NCI-H345 treated with DMSO at 0.1 percent for 48 hours (cell line): Measurements from ENCODE around the gene MRPL28.
A peak's percentile ranks its signal among the peaks of the same experiment; 100 is the strongest.
"Not testable (repeated sequence)": the region's sequence is repeated elsewhere in the genome, so short reads cannot be mapped to it uniquely, and the experiment has no call there.

Experiments used
- DNase-seq: peaks from one replicate; lab custom pipeline; 2025; ENCODE audit not compliant: unreplicated experiment; lab: John Stamatoyannopoulos, UW

The MRPL28 gene

DNA sequence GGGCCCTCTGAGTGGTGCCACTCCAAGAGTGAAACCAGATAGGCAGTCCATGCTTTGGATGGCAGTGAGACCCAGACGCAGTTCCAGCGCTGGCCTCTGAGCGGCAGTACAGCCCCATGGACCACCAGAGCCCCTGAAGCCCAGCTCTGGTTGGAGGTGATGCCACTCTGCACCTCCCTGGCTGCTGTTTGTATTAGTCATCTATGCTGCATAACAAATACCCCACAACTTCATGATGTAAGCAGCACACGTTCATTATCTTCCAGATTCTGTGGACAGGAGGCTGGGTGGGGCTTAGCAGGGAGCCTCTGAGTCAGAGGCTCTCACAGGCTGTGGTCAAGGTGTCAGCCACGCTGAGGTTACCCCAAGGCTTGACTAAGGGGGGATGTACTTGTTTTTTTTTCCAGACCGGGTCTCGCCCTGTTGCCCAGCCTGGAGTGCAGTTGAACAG lies 21.6 kb upstream of the MRPL28 start:
- peak; percentile 23 for DNase-seq

DNA sequence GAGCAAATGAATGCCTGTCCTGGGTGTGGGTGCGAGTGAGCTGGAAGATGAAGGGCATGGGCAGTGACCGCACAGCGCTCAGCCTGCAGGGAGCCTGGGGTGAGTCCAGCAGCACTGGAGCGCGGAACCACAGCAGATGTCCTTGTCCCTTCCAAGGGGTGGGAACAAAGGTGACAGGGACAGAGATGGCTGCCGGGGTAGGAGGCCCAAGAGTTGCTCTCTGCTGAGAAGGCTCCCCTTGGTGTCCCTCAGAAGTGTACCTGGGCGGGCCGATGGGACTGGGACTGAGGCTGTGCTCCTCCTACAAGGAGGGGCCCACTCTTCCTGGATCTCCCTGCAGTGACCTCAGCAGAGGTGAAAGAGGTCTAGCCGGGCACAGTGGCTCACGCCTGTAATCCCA lies 19.0 kb upstream of the MRPL28 start:
- DNase-seq: no peak

DNA sequence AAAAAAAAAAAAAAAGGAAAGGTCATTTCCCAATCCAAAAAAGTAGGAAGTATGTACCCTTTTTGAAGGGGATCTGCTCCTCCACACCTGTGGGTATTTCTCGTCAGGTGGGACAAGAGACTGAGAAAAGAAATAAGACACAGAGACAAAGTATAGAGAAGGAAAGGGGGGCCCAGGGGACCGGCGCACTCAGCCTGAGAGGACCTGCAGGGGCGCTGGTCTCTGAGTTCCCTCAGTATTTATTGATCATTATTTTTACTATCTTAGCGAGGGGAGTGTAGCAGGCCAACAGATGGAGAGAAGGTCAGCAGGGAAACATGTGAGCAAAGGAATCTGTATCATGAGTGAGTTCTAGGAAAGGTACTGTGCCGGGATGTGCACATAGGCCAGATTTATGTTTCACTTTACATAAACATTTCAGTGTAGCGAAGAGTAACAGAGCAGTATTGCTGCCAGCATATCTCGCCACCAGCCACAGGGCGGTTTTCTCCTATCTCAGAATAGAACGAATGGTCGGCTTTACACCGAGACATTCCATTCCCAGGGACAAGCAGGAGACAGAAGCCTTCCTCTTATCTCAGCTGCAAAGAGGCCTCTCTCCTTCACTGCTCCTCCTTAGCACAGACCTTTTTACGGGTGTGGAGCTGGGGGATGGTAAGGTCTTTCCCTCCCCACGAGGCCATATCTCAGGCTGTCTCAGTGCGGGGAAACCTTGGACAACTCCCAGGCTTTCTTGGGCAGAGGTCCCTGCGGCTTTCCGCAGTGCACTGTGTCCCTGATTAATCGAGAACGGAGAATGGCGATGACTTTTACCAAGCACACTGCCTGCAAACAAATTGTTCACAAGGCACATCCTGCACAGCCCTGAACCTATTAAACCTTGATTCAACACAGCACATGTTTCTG lies 17.7 kb upstream of the MRPL28 start:
- DNase-seq: not testable (repeated sequence)

DNA sequence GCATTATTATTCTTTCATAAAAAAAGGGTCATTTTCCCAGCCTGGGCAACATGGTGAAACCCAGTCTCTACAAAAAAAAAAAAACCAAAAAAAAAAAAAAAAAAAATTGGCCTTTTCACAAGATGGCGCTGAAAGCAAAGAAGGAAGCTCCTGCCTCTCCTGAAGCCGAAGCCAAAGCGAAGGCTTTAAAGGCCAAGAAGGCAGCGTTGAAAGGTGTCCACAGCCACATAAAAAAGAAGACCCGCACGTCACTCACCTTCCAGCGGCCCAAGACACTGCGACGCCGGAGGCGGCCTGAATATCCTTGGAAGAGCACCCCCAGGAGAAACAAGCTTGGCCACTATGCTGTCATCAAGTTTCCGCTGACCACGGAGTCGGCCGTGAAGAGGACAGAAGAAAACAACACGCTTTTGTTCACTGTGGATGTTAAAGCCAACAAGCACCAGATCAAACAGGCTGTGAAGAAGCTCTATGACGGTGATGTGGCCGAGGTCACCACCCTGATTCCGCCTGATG lies 16.4 kb upstream of the MRPL28 start:
- DNase-seq: no peak

DNA sequence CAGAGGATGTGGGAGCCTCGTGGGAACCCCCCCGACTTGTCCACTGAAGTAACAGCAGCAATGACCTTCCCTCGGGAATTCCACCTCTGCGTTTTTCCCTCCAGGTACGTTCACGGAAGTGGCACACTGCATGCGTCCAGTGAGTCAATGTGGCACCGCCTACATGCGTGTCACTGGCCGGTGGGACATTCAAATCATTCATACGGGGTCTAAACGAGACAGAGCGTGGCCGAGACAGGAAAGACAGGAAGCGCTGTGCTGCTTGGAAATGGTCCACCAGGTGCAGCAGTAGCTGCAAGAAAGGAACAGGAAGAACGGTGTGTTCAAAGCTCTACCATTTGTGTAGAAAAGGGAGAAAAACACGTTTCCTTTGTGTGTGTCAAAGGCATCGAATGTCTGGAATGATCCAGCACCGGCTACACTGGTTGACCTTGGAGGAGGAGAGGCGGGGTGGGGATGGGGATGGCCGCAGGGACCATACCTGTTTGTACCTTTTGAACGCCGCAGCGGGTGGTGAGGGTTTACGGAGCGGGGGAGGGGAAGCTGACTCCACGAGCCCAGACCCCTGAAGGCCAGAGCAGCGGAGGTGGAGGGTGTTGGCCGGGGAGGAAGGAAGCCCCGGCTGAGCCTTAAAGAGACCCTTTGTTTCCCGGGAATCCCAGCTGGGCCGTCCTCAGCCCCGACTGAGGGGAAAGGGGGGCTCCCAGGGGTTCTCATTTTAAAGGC lies 13.2 kb upstream of the MRPL28 start:
- no peak for DNase-seq

DNA sequence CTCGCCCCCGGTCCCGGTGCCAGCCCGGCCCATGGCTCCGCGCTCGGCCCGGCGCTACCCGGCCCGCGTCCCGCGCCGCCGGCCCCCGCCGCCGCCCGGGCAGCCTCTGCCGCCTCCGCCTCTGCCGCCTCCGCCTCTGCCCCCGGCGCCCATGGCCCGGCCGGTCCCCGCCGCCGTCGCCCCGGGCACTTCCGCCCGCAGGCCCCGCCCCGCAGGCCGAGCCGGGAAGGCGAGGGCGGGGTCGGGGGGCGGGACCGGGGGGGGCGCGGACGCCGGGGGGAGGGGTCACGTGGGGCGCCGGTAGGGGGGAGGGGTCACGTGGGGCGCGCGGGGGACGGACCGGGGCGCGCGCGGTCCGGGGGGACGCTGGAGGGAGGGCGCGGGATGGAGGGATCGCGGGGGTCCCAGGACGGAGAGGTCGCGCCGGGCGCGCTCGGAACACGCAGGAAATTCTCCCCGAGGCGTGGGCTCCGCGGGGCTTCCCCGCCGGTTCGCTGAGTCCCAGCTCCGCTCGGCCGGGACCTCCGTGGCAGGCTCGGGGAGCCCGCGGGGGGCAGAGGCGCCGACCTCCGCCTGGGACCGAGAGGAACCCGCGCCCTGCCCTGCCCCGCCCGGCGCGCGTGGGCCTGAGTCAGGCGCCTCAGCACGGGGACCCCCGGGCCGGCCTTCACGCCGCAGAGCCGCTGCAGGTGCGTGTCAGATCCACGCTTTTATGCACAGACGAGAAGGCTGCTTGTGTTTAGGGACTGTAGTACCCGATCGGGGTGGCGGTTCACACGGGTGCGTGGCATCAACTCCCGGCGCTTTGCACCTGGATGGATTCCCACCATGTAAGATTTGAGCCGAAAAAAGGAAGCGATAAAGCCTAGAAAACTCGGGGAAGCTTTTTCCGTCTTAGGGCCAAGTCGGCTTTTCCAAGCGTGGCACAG lies 11.7 kb upstream of the MRPL28 start, which contains the start of gene PGAP6:
PGAP6 (minus strand) TSS at position 190 of the 929 bp plus-strand sequence; CDS start at position 33, 157 bp downstream.
- no peak for DNase-seq

DNA sequence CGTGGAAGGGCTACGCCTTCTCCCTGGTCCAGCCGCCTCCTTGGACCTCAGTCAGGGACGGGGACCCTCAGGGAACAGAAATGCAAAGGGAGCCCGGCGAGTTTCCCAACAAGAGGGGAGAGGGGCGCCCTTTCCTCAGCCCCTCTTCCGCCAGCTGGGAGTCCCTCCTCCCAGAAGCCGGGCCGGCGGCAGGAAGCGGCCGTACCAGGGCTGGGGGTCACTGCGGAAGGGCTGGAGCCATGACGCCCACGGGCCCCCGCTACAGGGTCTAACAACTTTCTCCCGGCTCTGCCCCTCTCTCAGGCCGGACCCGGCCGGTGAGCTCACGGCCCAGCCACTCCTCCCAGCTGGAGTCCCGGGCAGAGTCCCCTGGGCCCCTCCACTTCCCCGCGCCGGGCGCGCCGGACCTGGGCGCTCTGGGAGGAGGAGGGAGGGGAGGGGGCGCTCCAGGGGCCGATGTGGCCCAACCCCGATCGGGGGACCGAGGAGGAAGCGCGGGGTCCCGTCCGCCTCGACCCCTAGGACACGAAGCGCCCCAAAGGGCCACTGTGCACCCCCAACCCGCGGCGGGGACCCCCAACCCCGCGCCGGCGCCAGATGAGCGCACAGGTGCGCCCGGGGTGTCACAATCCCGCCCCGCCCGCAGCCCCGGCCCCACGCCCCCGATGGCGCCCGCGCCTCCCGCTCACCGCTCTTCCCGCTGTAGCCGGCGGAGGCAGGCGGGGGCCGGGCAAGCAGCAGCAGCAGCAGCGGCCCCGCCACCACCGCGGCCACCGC lies 10.9 kb upstream of the MRPL28 start:
- DNase-seq: no peak

DNA sequence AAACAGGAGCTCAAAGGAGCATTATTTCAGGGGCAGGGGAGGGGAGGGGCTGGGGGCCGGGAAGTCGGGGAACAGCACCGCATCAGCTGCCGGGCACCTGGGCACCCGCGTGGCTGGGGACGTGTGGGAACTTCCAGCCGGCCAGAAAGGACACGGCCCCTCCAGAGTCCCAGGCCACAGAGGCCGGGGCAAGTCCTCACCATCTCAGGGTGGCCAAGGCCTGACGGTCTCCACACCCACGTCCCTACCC lies 10.3 kb upstream of the MRPL28 start:
- DNase-seq: no peak

DNA sequence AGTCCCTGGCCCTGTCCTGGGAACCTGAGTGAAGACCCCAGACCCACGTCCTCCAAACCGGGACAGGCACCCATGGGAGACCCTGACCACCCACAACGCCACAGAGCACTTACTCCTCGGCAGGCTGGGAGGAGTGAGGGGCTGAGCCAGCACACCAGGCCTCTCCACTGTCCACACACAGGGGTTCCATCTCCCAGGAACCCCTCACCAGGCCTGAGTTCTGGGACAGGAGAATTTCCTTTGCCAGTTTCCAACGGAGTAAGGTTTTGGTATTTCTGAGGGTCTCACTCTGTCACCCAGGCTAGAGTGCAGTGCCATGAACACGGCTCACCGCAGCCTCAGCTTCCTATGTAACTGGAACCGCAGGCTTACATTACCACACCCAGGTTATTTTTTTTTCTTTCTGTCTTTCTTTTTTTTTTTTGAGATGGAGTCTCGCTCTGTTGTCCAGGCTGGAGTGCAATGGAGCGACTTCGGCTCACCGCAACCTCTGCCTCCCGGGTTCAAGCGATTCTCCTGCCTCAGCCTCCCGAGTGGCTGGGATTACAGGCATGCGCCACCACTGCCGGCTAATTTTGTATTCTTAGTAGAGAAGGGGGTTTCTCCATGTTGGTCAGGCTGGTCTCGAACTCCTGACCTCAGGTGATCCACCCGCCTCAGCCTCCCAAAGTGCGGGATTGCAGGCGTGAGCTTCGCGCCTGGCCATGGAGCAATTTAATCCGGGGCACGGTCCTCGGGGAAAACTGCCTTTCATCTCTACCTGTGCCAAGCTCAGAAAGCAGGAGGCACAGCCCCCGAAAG lies 9.8 kb upstream of the MRPL28 start:
- no peak for DNase-seq

DNA sequence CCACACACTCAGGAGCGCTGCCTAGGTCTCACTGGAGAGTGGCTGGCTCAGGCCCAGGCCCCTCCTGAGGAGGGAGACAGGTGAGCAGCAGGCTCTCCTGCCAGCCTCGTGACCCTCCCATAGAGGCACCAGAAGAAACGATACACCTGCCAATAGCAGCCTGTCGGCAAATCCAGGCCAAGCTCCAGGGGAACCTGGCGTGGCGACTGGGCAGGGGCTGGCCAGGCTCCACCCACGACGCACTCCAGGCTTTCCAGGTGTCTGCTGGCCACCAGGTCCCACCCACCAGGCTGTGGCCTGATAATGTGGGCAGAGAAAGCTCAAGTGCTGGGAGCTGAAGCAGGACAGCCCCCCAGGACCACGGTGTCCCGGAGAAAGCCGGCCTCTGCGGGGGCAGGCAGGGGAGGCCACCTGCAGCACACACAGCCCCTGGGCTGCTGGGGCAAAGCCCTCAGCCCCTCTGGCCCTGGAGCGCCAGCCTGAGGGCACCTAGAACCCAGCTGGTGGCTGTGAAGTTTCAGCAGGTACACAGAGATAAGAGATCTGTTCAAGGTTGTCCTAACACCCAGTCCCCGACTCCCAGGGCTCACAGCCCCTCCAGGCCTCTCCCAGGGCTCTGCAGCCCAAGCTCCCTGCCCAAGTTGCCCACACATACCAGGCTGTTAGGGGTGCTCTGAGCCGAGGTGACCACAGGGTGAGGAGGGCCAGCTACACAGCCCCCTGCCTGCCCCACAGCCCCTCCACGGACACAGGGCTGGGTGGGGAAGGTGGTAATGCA lies 9.0 kb upstream of the MRPL28 start:
- peak; percentile 93 for DNase-seq

DNA sequence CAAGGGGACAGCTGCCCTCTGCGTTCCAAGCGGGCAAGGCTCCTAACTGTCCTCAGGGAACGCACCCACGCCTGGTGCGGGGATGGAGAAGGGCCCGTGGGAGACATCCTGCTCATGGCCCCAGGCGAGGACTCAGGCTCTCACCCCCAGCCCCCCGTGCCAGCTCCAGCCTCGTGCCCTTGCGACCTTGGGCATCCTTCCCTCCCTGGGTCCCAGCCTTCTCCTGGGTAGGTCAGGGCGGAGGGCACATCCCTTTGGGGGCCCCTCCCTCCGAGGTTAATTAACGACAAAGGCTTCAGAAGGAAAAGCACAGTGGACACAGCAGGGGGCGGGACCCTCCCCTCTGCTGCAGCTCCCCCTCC lies 8.5 kb upstream of the MRPL28 start:
- DNase-seq: no peak

DNA sequence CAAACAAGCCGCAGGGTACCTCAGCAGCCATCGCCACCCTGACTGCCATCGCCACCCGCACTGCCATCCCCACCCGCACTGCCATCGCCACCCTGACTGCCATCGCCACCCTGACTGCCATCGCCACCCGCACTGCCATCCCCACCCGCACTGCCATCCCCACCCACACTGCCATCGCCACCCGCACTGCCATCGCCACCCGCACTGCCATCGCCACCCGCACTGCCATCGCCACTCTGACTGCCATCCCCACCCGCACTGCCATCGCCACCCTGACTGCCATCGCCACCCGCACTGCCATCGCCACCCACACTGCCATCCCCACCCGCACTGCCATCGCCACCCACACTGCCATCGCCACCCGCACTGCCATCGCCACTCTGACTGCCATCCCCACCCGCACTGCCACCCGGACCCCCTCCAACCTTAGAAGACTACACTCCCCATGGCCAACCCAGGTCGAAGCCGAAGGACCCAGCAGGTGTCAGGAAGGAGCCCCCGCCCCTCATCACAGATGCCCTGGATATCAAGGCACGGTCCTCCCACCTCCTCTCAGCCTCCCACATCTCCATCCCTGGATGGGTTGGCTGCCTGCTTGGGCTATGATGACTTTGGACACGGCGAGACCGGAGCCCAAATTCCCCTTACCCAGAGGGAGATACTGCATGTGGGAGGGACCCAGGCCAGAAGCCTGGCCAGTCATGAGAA lies 7.9 kb upstream of the MRPL28 start:
- not testable (repeated sequence) for DNase-seq

DNA sequence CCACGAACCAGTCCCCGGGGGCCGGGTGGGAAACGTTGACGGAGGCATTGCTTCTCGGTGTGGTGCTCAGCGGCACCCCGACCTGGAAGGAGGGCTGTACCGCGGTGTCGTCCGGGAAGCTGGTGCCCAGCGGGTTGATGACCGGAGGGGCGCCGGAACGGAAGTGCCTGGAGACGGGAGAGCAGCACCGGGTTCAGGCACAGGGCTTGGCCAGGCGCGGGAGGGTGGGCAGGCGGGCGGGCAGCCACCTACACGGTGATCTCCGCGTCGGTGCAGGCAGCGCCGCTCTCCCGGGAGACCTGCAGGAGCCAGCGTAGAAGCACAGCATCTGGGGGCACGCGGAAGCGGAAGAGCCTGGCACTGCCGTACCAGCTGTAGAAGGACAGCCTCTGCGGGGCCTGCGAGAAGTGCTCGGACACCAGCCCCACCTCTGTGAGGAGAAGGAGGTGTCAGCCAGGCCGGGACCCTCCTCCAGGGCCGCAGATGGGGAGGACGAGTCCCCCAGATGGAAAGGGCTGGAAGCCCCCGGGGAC lies 7.1 kb upstream of the MRPL28 start:
- DNase-seq: no peak

DNA sequence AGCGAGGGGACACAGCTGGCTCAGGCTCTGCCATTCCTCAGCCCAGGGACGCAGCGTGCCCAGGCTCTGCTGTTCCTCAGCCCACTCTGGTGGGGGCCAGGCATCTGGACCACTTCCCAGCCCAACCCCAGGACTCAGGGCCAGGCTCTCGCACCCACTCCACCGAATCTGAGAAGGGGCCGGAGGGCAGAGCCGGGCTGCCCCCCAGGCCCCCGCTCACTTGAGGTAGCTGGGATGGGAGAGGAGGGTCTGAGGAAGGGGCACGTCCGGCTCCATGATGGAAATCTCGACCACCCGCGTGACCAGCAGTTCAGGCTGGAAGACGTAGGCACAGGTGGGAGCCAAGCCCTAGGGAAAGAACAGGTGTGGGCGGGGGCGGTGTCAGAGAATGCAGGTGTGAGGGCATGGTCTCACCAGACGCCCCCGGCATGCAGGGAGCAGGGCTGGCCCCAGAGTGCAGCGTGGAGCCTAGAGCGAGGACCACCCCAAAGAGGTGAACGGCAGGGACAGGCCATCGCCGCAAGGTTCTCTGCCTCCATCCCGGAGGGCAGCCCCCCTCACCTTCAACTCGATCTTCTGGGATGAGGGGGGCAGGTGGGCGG lies 6.6 kb upstream of the MRPL28 start:
- no peak for DNase-seq

DNA sequence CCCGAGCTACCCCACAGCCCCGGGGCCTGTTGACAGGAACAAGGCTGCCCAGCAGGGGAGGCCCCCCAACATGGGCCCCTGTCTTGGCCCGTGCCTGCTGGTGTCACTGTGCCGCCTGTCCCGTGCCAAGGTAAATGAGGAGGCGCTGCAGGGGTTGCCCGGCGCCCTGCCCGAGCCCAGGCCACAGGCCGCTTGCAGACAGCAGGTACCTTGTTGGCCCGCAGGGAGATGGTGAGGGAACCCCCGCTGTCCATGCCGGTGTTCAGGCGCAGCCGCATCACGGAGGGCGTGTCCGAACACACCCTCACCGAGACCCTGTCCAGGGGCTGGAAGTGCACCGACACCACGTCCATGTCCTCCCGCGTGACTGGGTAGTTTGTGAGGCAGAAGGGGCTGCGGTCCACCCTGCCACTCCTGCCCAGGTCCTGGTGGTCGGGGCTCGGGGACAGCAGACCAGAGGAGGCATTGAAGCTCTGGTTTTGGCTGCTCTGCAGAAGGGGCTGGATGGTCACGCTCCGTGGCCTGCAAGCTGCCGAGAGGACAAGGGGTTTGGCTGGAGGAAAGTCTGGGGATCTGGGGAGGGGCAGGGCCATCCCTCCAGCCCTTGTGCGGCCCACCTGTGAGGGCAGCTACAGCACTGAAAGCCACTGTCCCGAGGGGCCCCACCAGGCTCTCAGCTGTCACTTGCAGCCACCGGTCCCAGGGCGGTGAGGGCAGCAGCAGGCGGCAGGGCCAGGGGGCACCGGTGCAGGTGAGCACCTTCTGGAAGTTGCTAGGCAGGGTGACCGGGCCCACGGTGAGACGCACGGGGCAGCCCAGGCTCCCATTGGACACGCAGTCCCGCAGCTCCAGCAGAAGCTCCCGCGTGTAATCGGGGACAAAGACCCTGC lies 5.8 kb upstream of the MRPL28 start:
- DNase-seq: no peak

DNA sequence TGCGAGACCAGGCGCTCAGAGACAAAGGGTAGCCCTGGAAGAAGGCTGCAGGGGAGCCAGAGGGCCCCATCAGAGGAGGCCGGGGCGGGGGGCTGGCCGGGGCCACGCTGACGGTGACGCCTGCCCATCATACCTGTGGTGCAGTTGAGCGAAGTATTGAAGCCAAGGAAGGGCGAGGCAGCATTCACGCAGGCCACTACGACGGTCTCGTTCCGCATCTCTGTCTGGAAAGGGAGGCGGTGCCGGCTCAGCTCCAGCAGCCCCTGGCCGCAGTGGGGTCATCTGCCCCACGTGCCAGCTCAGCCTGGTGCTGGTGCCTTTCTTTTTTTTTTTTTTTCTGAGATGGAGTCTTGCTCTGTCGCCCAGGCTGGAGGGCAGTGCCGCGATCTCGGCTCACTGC lies 4.9 kb upstream of the MRPL28 start:
- DNase-seq: no peak

DNA sequence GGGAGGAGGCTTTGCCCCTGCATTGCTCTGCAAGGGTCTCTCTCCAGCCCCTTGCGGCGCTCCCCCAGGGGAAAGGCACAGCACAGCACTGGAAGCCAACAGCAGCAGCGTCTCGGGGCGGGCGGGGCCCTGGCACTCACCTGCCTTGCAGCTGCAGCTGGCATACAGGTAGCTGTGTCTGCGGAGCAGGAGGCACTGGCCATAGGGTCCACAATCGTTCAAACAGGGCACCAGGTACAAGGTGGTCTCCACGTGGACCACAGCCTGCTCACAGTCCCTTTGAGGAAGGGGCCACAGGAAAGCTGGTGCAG lies 4.2 kb upstream of the MRPL28 start:
- DNase-seq: no peak
